K562 (cell line): ENCODE results near the gene CFAP97D2. TPM values are rescaled to one million over a fixed set of nuclear protein-coding genes. Genes with fewer than 3 reads are reported as not detected.

ENCODE experiments used
- ARID1B ChIP-seq: fragments of 450-650 bp; IDR thresholded peaks from 2 replicates; pipeline ENCODE4 v1.6.1; 2016; ENCODE audit warnings: antibody characterized with exemption, mild to moderate bottlenecking, inconsistent platforms
- CC2D1A ChIP-seq: fragments of 450-650 bp; IDR thresholded peaks from 2 replicates; pipeline ENCODE4 v1.6.1; 2017; ENCODE audit warnings: mild to moderate bottlenecking
- E2F4 ChIP-seq: sonication (generic); formaldehyde crosslinking; IDR thresholded peaks from 2 replicates; pipeline ENCODE4 v1.8.0; 2022; ENCODE audit warnings: mild to moderate bottlenecking, low read depth, missing genetic modification reagents
- EGR1 ChIP-seq: fragments of 450-650 bp; conservative IDR thresholded peaks from 2 replicates; pipeline ENCODE4 v1.6.1; 2017; ENCODE audit warnings: mild to moderate bottlenecking
- EP300 ChIP-seq: IDR thresholded peaks from 2 replicates; pipeline ENCODE4 v1.6.1; 2012; ENCODE audit warnings: low read length, improper control_type of control experiment
- L3MBTL2 ChIP-seq: fragments of 450-650 bp; IDR thresholded peaks from 2 replicates; pipeline ENCODE4 v1.6.1; 2016; ENCODE audit warnings: mild to moderate bottlenecking, moderate library complexity
- MAZ ChIP-seq, 2 experiments: fragments of 450-650 bp in 1 of 2; sonication (generic) in 1 of 2; formaldehyde crosslinking; IDR thresholded peaks in 1 of 2; conservative IDR thresholded peaks in 1 of 2; 2 replicates each; pipeline versions ENCODE4 v1.4.0 to v1.5.0; 2020; ENCODE audit warnings: mild to moderate bottlenecking in 1 of 2, missing genetic modification reagents in 1 of 2
- NFE2 ChIP-seq: IDR thresholded peaks from 2 replicates; pipeline ENCODE4 v1.6.1; 2014; ENCODE audit warnings: antibody characterized with exemption, low read depth
- NRF1 ChIP-seq, 2 experiments: fragments of 450-650 bp; IDR thresholded peaks in 1 of 2; conservative IDR thresholded peaks in 1 of 2; 2 replicates each; pipeline ENCODE4 v1.6.1; 2014; ENCODE audit warnings: mild to moderate bottlenecking in 2 of 2
- PBX2 ChIP-seq, 2 experiments: IDR thresholded peaks in 1 of 2; conservative IDR thresholded peaks in 1 of 2; 2 replicates each; pipeline ENCODE4 v1.6.1; 2016; ENCODE audit warnings: low read depth in 2 of 2, mild to moderate bottlenecking in 1 of 2, missing compliant biosample characterization in 1 of 2, missing genetic modification characterization in 1 of 2, moderate library complexity in 1 of 2
- POLR2H ChIP-seq: IDR thresholded peaks from 2 replicates; pipeline ENCODE4 v1.6.1; 2016; ENCODE audit warnings: missing genetic modification characterization, low read depth, mild to moderate bottlenecking, control low read depth, missing compliant biosample characterization, moderate library complexity
- SMC3 ChIP-seq: conservative IDR thresholded peaks from 2 replicates; pipeline ENCODE4 v1.6.1; 2011; ENCODE audit warnings: low read depth, low read length, improper control_type of control experiment; ENCODE audit not compliant: insufficient read depth
- TFAM ChIP-seq: fragments of 250-450 bp; sonication (Bioruptor Pico); conservative IDR thresholded peaks from 2 replicates; pipeline ENCODE4 v1.5.0; 2021; ENCODE audit warnings: mild to moderate bottlenecking, moderate library complexity
- ZBTB11 ChIP-seq, 3 experiments: fragments of 200-800 bp in 1 of 3; fragments of 250-450 bp in 1 of 3; fragments of 450-650 bp in 1 of 3; sonication (Bioruptor Pico) in 1 of 3; sonication (Bioruptor generic) in 1 of 3; formaldehyde crosslinking in 1 of 3; IDR thresholded peaks; 2 replicates each; pipeline versions ENCODE4 v1.6.1 to v1.8.0; 2016 to 2022; ENCODE audit warnings: mild to moderate bottlenecking in 2 of 3, missing genetic modification characterization in 2 of 3, missing compliant biosample characterization in 1 of 3, moderate library complexity in 1 of 3
- ZNF134 ChIP-seq: fragments of 250-450 bp; sonication (Bioruptor Pico); conservative IDR thresholded peaks from 2 replicates; pipeline ENCODE4 v1.4.0; 2020
- polyA plus RNA-seq, 8 experiments: library from polyadenylated mRNA; depleted of rRNA in 4 of 8; stranded (reverse) in 5 of 8; unstranded in 3 of 8; fragments of >200 nt; fragmentation: Nextera tagmentation in 2 of 8; fragmentation: Illumina TruSeq in 1 of 8; extraction: Ambion mirVana in 2 of 8; extraction: Trizol in 1 of 8; gene quantifications; 2 replicates each; pipeline versions ENCODE4 v1.2.1 to v1.2.3, GENCODE V29; 2011 to 2014; ENCODE audit warnings: inconsistent platforms in 1 of 8, missing spikeins in 1 of 8
- total RNA-seq, 7 experiments: library from RNA; depleted of rRNA in 6 of 7; stranded (reverse); fragments of >200 nt in 6 of 7; fragmentation: Illumina TruSeq in 2 of 7; extraction: Trizol in 2 of 7; gene quantifications; 2 replicates each; pipeline versions ENCODE4 v1.2.1 to v1.2.3, GENCODE V29; 2011 to 2021; ENCODE audit warnings: low replicate concordance in 1 of 7
- TF ChIP-seq, protein P1 (sequence below): IDR thresholded peaks from 3 replicates; pipeline ENCODE4 v1.6.1; 2011; ENCODE audit warnings: borderline replicate concordance, mild to moderate bottlenecking; ENCODE audit not compliant: insufficient read length, insufficient read depth

The CFAP97D2 gene
- total and polyA plus RNA-seq, 9 of the 15 experiments (the other 6 are each of a cell fraction or from before 2014, with no cell fraction given), result not detected

DNA sequence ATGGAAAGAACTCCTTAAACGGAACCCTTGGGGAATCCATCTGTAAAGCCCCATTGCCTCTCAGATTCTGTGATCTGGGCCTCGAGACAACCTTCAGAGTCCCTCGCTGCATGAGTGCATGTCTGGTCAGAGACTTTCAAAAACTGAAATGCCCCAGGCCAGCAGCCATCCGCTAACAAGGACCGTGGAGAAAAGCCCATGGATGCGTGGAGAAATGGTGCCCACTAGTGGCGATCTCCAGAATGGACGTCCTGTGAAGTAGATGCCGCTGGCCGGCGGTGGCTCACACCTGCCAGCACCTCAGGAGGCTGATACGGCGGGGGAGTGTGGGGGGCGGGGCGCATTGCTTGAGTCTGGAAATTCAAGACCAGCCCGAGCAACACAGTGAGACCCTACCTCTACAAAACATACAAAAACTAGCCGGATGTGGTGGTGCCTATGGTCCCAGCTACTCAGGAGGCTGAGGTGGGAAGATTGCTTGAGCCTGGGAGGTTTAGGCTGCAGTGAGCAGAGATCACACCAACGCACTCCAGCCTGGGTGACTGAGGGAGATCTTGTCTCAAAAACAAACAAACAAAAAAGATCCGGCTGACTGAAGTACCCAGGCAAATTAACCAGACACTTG, 47.8 kb downstream of the CFAP97D2 start (continued):
- TF ChIP-seq, protein P1, sequence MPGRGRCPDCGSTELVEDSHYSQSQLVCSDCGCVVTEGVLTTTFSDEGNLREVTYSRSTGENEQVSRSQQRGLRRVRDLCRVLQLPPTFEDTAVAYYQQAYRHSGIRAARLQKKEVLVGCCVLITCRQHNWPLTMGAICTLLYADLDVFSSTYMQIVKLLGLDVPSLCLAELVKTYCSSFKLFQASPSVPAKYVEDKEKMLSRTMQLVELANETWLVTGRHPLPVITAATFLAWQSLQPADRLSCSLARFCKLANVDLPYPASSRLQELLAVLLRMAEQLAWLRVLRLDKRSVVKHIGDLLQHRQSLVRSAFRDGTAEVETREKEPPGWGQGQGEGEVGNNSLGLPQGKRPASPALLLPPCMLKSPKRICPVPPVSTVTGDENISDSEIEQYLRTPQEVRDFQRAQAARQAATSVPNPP, result no peak
- no peak for TF ChIP-seq NFE2
- no peak for TF ChIP-seq PBX2 (CRISPR knock-in tag; IDR thresholded peaks at IDR 0.05; ENCODE audit: low read depth)
- no peak for TF ChIP-seq PBX2 (tag; conservative IDR thresholded peaks at IDR 0.05; ENCODE audit: low read depth)
- peak; percentile 93 for TF ChIP-seq SMC3
- 0 out of 4 replicates have a peak, but pooled peaks of 1 of the 2 experiments have one; percentile 19 for TF ChIP-seq NRF1 (conservative IDR thresholded peaks at IDR 0.05 in 1 of 2, IDR thresholded peaks at IDR 0.05 in 1 of 2)
- TF ChIP-seq ZBTB11 (CRISPR knock-in tag; IDR thresholded peaks at IDR 0.05), result no peak
- peak; percentile 51 for TF ChIP-seq ARID1B
- no peak for TF ChIP-seq POLR2H (tag)
- peak; percentile 51 for TF ChIP-seq EGR1
- TF ChIP-seq CC2D1A, result peak; percentile 76
- no peak for TF ChIP-seq TFAM (CRISPR knock-in tag)
- TF ChIP-seq L3MBTL2, result peak; percentile 29; the same call in 1 of the 2 replicates
- no peak for TF ChIP-seq E2F4
- TF ChIP-seq MAZ (CRISPR knock-in tag; conservative IDR thresholded peaks at IDR 0.05 in 1 of 2, IDR thresholded peaks at IDR 0.05 in 1 of 2), result peak in 1 of 2 experiments; percentile 30; a peak in 1 of 4 replicates
- no peak for TF ChIP-seq EP300
- TF ChIP-seq ZNF134, result no peak
